Stomach (tissue), 9 donors: ENCODE measurements around the gene PER1. TPM values are rescaled to one million over a fixed set of nuclear protein-coding genes. Genes with fewer than 3 reads are reported as not detected.

Source experiments
- DNase-seq, 2 donors: peaks; one replicate each; pipeline versions ENCODE4 v3.0.0 to v3.0.0-alpha.2; 2013 to 2019
- H3K27ac ChIP-seq, 5 donors: fragments of 200-600 bp in 4 of 5; sonication (generic) in 4 of 5; one replicate each; pipeline ENCODE4 v1.5.1; 2013 to 2019; ENCODE audit warnings: mild to moderate bottlenecking in 1 of 5, moderate library complexity in 1 of 5
- H3K27me3 ChIP-seq, 3 donors: fragments of 200-600 bp; sonication (generic); one replicate each; pipeline ENCODE4 v1.5.1; 2017 to 2019; ENCODE audit warnings: mixed run types in 1 of 3
- H3K36me3 ChIP-seq, 4 donors: fragments of 200-600 bp; sonication (generic); 1 replicate in 3 of 4; 2 replicates in 1 of 4; pipeline ENCODE4 v1.5.1; 2016 to 2019
- H3K4me1 ChIP-seq, 4 donors: fragments of 200-600 bp; sonication (generic); one replicate each; pipeline ENCODE4 v1.5.1; 2016 to 2019
- H3K4me3 ChIP-seq, 4 donors: fragments of 200-600 bp; sonication (generic) in 3 of 4; one replicate each; pipeline ENCODE4 v1.5.1; 2016 to 2019; ENCODE audit warnings: mild to moderate bottlenecking in 1 of 4
- H3K9me3 ChIP-seq, 4 donors: fragments of 200-600 bp; sonication (generic); one replicate each; pipeline ENCODE4 v1.5.1; 2016 to 2019
- EP300 ChIP-seq: sonication (generic); formaldehyde crosslinking; IDR thresholded peaks from one replicate; pipeline ENCODE4 v1.6.1; 2017; ENCODE audit warnings: antibody characterized with exemption
- POLR2A ChIP-seq, 4 donors: fragments of 450-650 bp; IDR thresholded peaks; one replicate each; pipeline ENCODE4 v1.6.1; 2016; ENCODE audit warnings: antibody characterized with exemption in 4 of 4, control low read depth in 2 of 4, mild to moderate bottlenecking in 1 of 4, moderate library complexity in 1 of 4
- POLR2AphosphoS5 ChIP-seq, 3 donors: sonication (generic); formaldehyde crosslinking; IDR thresholded peaks; one replicate each; pipeline ENCODE4 v1.6.1; 2016; ENCODE audit warnings: antibody characterized with exemption in 3 of 3
- WGBS, 5 donors: extraction: QIAGEN DNeasy Blood & Tissue Kit in 3 of 5; methylation state at CpG; one replicate each; pipeline versions ENCODE4 v1.1.5 to v1.1.7; 2013 to 2018; 5-methylcytosine and 5-hydroxymethylcytosine counted together
- intact Hi-C: fragments of 100-400 bp; cut with DNase I; formaldehyde crosslinking; loops from one replicate; pipeline ENCODE4 v1.15.1; 2023; ENCODE audit warnings: low total_unique reads
- polyA plus RNA-seq, 3 donors: library from polyadenylated mRNA; stranded (reverse); fragments of 200-250 nt; gene quantifications; one replicate each; pipeline ENCODE4 v1.2.3, GENCODE V29; 2013
- total RNA-seq, 5 donors: library from RNA; depleted of rRNA; stranded (reverse); fragments of >200 nt; gene quantifications; one replicate each; pipeline versions ENCODE4 v1.1.0 to v1.2.3, GENCODE V29; 2014 to 2016
- TF ChIP-seq, protein P1 (sequence below), 7 experiments: fragments of 450-650 bp in 4 of 7; fragments of 200-600 bp in 3 of 7; sonication (generic) in 3 of 7; IDR thresholded peaks; one replicate each; pipeline ENCODE4 v1.5.1; 2016 to 2019; ENCODE audit warnings: antibody characterized with exemption in 7 of 7, control low read depth in 2 of 7, mild to moderate bottlenecking in 1 of 7
- donor health status: healthy with polysubstance abuse.
- donor health status: Bipolar disorder and iron deficiency.
- donor health status: healthy.

Gene PER1
- total and polyA plus RNA-seq, 8 donors = 16.2 to 163 (median 69.7) TPM

DNA sequence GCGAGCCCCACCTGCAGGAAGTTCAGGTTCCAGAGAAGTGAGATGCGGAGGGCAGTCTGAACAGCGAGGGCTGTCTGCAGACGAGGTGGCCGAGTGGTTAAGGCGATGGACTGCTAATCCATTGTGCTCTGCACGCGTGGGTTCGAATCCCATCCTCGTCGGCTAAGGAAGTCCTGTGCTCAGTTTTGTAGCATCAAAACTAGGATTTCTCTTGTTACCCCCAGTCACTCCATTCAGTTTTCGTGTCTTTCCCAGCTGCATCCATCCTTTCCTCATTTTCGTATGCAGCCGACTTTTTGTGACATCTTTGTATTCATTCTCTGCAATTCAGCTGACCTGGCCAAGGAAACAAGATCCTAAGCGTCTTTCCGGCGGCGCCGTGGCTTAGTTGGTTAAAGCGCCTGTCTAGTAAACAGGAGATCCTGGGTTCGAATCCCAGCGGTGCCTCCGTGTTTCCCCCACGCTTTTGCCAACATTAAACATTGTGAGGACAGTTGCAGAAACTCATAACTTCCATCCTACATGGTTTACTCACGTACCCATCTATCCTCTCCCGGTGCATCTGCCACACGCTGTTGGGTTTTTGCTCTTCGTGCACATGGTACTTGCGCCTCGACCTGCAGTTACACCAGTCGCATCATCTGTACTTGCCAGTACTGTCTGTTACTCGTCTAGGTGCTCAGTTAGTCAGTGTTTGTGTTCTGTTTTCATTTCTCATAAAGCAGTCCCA lies 34.7 kb upstream of the PER1 start:
- Histone ChIP-seq H3K27me3 (no peaks in the 10 kb centered on the region), H3K27ac (peak overlapping the region; percentile 92 to 99 (median 98)), H3K4me3 (peak overlapping the region; percentile 68 to 88 (median 71)), H3K4me1 (peaks cover 32 to 59% (median 44%) of the 10 kb centered on the region in 4 donors), H3K36me3 (no peaks in the 10 kb centered on the region), H3K9me3 (no peaks in the 10 kb centered on the region)
- WGBS, 5 donors = 0 to 1% (median 0%) methylated on average over 27 to 32 of the region's 32 CpGs
- intact Hi-C loops = no loop called here
- peak; percentile 96 to 97 for DNase-seq
- TF ChIP-seq POLR2AphosphoS5 (IDR thresholded peaks at IDR 0.05) = peak; percentile 31 to 74 (median 59)
- TF ChIP-seq POLR2A (IDR thresholded peaks at IDR 0.05) = no peak
- TF ChIP-seq, protein P1, sequence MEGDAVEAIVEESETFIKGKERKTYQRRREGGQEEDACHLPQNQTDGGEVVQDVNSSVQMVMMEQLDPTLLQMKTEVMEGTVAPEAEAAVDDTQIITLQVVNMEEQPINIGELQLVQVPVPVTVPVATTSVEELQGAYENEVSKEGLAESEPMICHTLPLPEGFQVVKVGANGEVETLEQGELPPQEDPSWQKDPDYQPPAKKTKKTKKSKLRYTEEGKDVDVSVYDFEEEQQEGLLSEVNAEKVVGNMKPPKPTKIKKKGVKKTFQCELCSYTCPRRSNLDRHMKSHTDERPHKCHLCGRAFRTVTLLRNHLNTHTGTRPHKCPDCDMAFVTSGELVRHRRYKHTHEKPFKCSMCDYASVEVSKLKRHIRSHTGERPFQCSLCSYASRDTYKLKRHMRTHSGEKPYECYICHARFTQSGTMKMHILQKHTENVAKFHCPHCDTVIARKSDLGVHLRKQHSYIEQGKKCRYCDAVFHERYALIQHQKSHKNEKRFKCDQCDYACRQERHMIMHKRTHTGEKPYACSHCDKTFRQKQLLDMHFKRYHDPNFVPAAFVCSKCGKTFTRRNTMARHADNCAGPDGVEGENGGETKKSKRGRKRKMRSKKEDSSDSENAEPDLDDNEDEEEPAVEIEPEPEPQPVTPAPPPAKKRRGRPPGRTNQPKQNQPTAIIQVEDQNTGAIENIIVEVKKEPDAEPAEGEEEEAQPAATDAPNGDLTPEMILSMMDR (IDR thresholded peaks at IDR 0.05) = peak in 2 of 7 experiments; percentile 20 to 33
- TF ChIP-seq EP300 = no peak

DNA sequence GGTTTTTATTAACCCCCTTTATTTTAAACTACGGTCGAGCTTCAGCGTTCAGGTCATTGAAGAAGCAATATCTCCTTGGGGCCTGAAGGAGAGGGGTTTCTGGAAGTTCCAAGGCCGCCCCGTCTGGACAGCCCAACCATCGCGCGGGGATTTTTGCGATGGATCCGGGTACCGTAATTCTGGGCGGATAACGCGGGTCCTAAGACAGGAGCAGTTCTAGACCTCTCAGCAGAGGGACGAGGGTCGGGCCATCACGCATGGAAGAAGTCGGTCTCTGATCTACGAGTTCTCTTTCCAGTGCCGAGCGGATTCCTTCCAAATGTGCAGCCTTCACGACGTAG lies 34.2 kb upstream of the PER1 start:
- intact Hi-C loops = no loop called here
- Histone ChIP-seq H3K9me3 (no peaks in the 10 kb centered on the region), H3K27ac (peak overlapping the region; percentile 92 to 99 (median 98)), H3K4me1 (peaks cover 27 to 54% (median 39%) of the 10 kb centered on the region in 4 donors), H3K27me3 (no peaks in the 10 kb centered on the region), H3K4me3 (peak overlapping the region; percentile 68 to 88 (median 71)), H3K36me3 (no peaks in the 10 kb centered on the region)
- TF ChIP-seq EP300 = no peak
- no peak for TF ChIP-seq POLR2A (IDR thresholded peaks at IDR 0.05)
- TF ChIP-seq, protein P1 (IDR thresholded peaks at IDR 0.05) = no peak
- TF ChIP-seq POLR2AphosphoS5 (IDR thresholded peaks at IDR 0.05) = no peak
- no peak for DNase-seq
- 0 to 1% (median 1%) methylated on average over 23 of the region's 23 CpGs for WGBS, 5 donors

DNA sequence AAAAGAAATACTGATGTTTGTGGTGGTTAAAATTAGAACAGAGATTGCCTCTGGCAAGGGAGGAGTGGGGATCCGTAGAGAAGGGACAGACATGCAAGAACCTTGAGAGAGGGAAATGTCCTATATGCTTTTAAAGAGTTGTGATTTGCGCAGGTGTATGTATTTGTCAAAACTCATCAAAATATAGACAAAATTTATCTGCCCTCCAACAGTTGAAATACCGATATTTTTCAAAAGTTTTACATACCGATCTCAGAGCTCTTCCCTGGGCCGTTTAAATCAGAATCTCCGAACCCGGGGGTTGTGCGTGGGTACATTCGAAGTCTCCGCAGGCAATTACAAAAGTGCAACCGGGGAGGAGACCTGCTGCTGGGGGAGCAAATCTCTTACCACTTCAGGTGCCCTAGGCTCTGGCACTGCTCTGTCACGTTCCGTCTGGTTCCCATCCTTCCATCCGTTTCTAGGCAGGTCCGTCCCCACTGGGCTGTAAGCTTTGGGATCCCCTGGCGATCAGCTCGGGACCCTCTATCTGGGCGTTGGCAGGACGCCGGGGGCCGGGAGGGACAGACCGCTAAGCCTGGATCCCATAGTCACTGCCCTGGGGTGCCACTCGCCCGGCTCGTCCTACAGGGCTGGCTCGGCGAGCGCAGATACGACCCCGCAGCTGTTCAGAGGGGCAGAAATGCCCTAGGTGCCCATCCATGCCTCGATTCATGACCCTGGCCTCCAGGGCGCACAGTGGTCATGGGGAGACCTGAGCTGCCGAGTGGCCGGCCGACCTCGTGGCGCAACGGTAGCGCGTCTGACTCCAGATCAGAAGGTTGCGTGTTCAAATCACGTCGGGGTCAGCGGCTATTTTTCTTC lies 33.6 kb upstream of the PER1 start:
- DNase-seq = peak; percentile 94 to 95
- Histone ChIP-seq H3K4me1 (peaks cover 21 to 48% (median 33%) of the 10 kb centered on the region in 4 donors), H3K36me3 (no peaks in the 10 kb centered on the region), H3K27ac (peak overlapping the region; percentile 92 to 99 (median 98)), H3K4me3 (peak overlapping the region; percentile 68 to 88 (median 71)), H3K9me3 (no peaks in the 10 kb centered on the region), H3K27me3 (no peaks in the 10 kb centered on the region)
- WGBS, 5 donors = 0 to 1% (median 0%) methylated on average over 27 to 44 of the region's 44 CpGs
- TF ChIP-seq POLR2A (IDR thresholded peaks at IDR 0.05) (no peak), POLR2AphosphoS5 (IDR thresholded peaks at IDR 0.05) (peak; percentile 81 to 96 (median 90))
- intact Hi-C loops = no loop called here

DNA sequence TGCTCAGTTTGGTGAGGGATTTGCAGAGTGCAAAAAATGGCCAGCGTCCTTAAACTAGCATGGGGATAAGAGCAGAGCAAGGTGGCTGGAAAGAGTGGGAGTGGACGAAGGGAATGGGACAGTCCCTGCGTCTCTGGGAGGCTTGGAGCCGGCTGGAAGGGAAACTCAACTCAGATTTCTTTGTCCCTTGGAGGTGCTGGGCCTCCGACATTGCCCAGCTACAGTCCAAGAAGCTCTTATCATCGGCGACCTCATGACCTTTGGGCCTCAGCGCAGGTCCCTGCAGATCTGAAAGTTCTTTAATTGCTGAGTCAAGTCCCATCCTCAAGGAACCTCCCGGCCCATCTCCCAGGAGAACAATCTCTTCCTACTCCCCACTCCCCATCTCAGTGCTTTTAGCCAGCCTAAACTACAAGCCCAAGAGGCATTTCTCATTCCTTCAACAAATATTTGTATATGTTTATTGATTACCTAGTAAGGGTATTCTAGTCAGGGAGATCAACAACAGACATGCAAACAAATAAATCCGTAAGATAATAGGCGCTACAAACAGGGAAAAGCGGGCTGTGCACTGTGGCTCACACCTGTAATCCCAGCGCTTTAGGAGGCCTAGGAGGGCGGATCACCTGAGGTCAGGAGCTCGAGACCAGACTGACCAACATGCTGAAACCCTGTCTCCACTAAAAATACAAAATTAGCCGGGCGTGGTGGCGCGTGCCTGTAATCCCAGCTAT lies 25.0 kb upstream of the PER1 start:
- Histone ChIP-seq H3K4me3 (peak overlapping the region in 3 of 4 donors; percentile 55 to 61 (median 57)), H3K4me1 (peaks cover 24 to 44% (median 39%) of the 10 kb centered on the region in 4 donors), H3K36me3 (no peaks in the 10 kb centered on the region), H3K27ac (peak overlapping the region in 4 of 5 donors; percentile 78 to 97 (median 86)), H3K27me3 (no peaks in the 10 kb centered on the region), H3K9me3 (no peaks in the 10 kb centered on the region)
- intact Hi-C loops = no loop called here
- TF ChIP-seq POLR2AphosphoS5 (IDR thresholded peaks at IDR 0.05) = no peak
- DNase-seq = no peak
- 64 to 67% (median 67%) methylated on average over 19 of the region's 19 CpGs for whole genome bisulfite sequencing, 5 donors
